GM18951 (cell line): ENCODE results near the gene PSEN1.

Experiments used
- POLR2A ChIP-seq: IDR thresholded peaks from 4 replicates; pipeline ENCODE4 v1.6.1; 2011; ENCODE audit warnings: mild to moderate bottlenecking; ENCODE audit not compliant: insufficient read length, insufficient read depth; ENCODE audit errors: extremely low read depth
- in situ Hi-C: fragments of 300-500 bp; cut with MboI; formaldehyde crosslinking; loops from one replicate; pipeline ENCODE4 v1.12.0; 2022; ENCODE audit warnings: low sequenced_read_pairs, mixed read lengths, inconsistent platforms; ENCODE audit not compliant: unreplicated experiment

The PSEN1 gene

GRCh38 chr14:73250781-73251500, 114.6 kb downstream of the PSEN1 start:
- in situ Hi-C loops: no loop called here
- TF ChIP-seq POLR2A: no peak

GRCh38 chr14:73251516-73252215, 115.4 kb downstream of the PSEN1 start:
- in situ Hi-C loops: no loop called here
- TF ChIP-seq POLR2A: no peak

GRCh38 chr14:73252491-73253322, 116.4 kb downstream of the PSEN1 start:
- in situ Hi-C loops: no loop called here
- TF ChIP-seq POLR2A: no peak

- no peak for TF ChIP-seq POLR2A
- in situ Hi-C loops: no loop called here
These were observed 117.0 kb downstream of the PSEN1 start for GRCh38 chr14:73253323-73253610.

GRCh38 chr14:73253721-73254120, 117.4 kb downstream of the PSEN1 start:
- in situ Hi-C loops: no loop called here
- no peak for TF ChIP-seq POLR2A

- in situ Hi-C loops: no loop called here
- no peak for TF ChIP-seq POLR2A
These were observed 118.1 kb downstream of the PSEN1 start for GRCh38 chr14:73254247-73255004.

GRCh38 chr14:73255005-73255400, 118.7 kb downstream of the PSEN1 start:
- TF ChIP-seq POLR2A: no peak
- in situ Hi-C loops: no loop called here

GRCh38 chr14:73255693-73256225, 119.5 kb downstream of the PSEN1 start:
- no peak for TF ChIP-seq POLR2A
- in situ Hi-C loops: no loop called here

- TF ChIP-seq POLR2A: no peak
- in situ Hi-C loops: no loop called here
These were observed 121.8 kb downstream of the PSEN1 start for GRCh38 chr14:73258076-73258475.

GRCh38 chr14:73258845-73259611, 122.7 kb downstream of the PSEN1 start:
- in situ Hi-C loops: no loop called here
- TF ChIP-seq POLR2A: no peak

GRCh38 chr14:73259837-73260236, 123.5 kb downstream of the PSEN1 start:
- TF ChIP-seq POLR2A: no peak
- in situ Hi-C loops: no loop called here

GRCh38 chr14:73260574-73260973, 124.3 kb downstream of the PSEN1 start:
- in situ Hi-C loops: no loop called here
- no peak for TF ChIP-seq POLR2A

GRCh38 chr14:73261075-73261474, 124.8 kb downstream of the PSEN1 start:
- in situ Hi-C loops: no loop called here
- TF ChIP-seq POLR2A: no peak
